GM10248 (cell line): ENCODE results near the gene CLSTN1.

Experiments
- CTCF ChIA-PET: fragments of 300-600 bp; sonication (Branson Sonifier 250); formaldehyde crosslinking; extraction: SDS; loops from one replicate; lab custom pipeline; 2021; ENCODE audit warnings: antibody characterized with exemption; lab: Yijun Ruan, JAX
- POLR2A ChIA-PET: fragments of 350-650 bp; sonication (Branson Sonifier 250); formaldehyde crosslinking; extraction: SDS; loops from one replicate; lab custom pipeline; 2020; ENCODE audit warnings: antibody characterized with exemption; lab: Yijun Ruan, JAX
- DNase-seq: peaks from one replicate; pipeline ENCODE4 v3.0.0; 2012; ENCODE audit errors: extremely low spot score
- CTCF ChIP-seq: IDR thresholded peaks from 2 replicates; pipeline ENCODE4 v1.5.1; 2012; ENCODE audit warnings: mild to moderate bottlenecking, low read depth; ENCODE audit errors: extremely low read depth, missing control alignments, control extremely low read depth

Gene CLSTN1

GRCh38 chr1:9820521-9820920 lies 3.2 kb downstream of the CLSTN1 start:
- DNase-seq = no peak
- ChIA-PET CTCF (interaction anchor here (1.0 to 1.6 kb wide), 3 partner anchors 35 to 77 kb away, joined by 3 to 5 read pairs (median 3); no protein-coding TSS in a partner anchor), POLR2A (no interaction called here)
- no peak for TF ChIP-seq CTCF

GRCh38 chr1:9817734-9818133 lies 6.0 kb downstream of the CLSTN1 start:
- DNase-seq = no peak
- no peak for TF ChIP-seq CTCF
- ChIA-PET CTCF (interaction anchor here (1.0 to 1.6 kb wide), 2 partner anchors 33 to 57 kb away, joined by 4 to 8 read pairs; no protein-coding TSS in a partner anchor), POLR2A (no interaction called here)

GRCh38 chr1:9816199-9816598 lies 7.6 kb downstream of the CLSTN1 start:
- no peak for DNase-seq
- no peak for TF ChIP-seq CTCF
- ChIA-PET POLR2A (no interaction called here), CTCF (interaction anchor here (1.1 to 4.2 kb wide), 4 partner anchors 11 to 94 kb away, joined by 3 to 14 read pairs (median 4); no protein-coding TSS in a partner anchor)

GRCh38 chr1:9815150-9815549 lies 8.6 kb downstream of the CLSTN1 start:
- TF ChIP-seq CTCF = no peak
- POLR2A ChIA-PET = no interaction called here
- CTCF ChIA-PET = interaction anchor here (1.3 to 4.2 kb wide), 2 partner anchors 10 to 29 kb away, joined by 3 to 14 read pairs; no protein-coding TSS in a partner anchor
- DNase-seq = no peak

GRCh38 chr1:9814619-9815018 lies 9.1 kb downstream of the CLSTN1 start:
- ChIA-PET CTCF (interaction anchor here (4.2 kb wide), 1 partner anchor 29 kb away, joined by 14 read pairs; no protein-coding TSS in a partner anchor), POLR2A (no interaction called here)
- no peak for DNase-seq
- TF ChIP-seq CTCF = no peak

GRCh38 chr1:9811239-9811966 lies 12.4 kb downstream of the CLSTN1 start:
- ChIA-PET CTCF (interaction anchor here (0.9 to 1.5 kb wide), 2 partner anchors 12 to 38 kb away, joined by 3 read pairs; no protein-coding TSS in a partner anchor), POLR2A (no interaction called here)
- no peak for DNase-seq
- no peak for TF ChIP-seq CTCF
